MM.1S (cell line): ENCODE results near the gene RPS18.

Experiments
- DNase-seq: peaks from one replicate; pipeline ENCODE4 v3.0.0-alpha.2; 2015
- H2AFZ ChIP-seq: fragments of 300-600 bp; sonication (generic); 2 replicates; pipeline ENCODE4 v1.6.0; 2016; ENCODE audit warnings: antibody characterized with exemption, low read length
- H3F3A ChIP-seq: fragments of 300-600 bp; sonication (generic); 2 replicates; pipeline ENCODE4 v1.6.1; 2016; ENCODE audit warnings: mild to moderate bottlenecking, antibody characterized with exemption, low read length, moderate library complexity, mixed read lengths; ENCODE audit not compliant: insufficient read depth
- H3K27ac ChIP-seq: fragments of 300-600 bp; sonication (generic); 2 replicates; pipeline ENCODE4 v1.5.1; 2016; ENCODE audit warnings: mild to moderate bottlenecking, low read length
- H3K27me3 ChIP-seq: fragments of 300-600 bp; sonication (generic); replicated peaks from 2 replicates; pipeline ENCODE4 v1.6.0; 2016; ENCODE audit warnings: low read length; ENCODE audit not compliant: insufficient read depth
- H3K36me3 ChIP-seq: fragments of 300-600 bp; sonication (generic); replicated peaks from 2 replicates; pipeline ENCODE4 v1.6.1; 2016; ENCODE audit warnings: mild to moderate bottlenecking, low read length, mixed read lengths; ENCODE audit not compliant: insufficient read depth
- H3K4me1 ChIP-seq: fragments of 300-600 bp; sonication (generic); 2 replicates; pipeline ENCODE4 v1.6.1; 2016; ENCODE audit warnings: low read length, mixed read lengths
- H3K4me2 ChIP-seq: fragments of 300-600 bp; sonication (generic); 2 replicates; pipeline ENCODE4 v1.6.0; 2016; ENCODE audit warnings: low read depth, low read length
- H3K4me3 ChIP-seq: fragments of 300-600 bp; sonication (generic); 2 replicates; pipeline ENCODE4 v1.5.1; 2016; ENCODE audit warnings: low read length, mixed read lengths
- H3K79me2 ChIP-seq: fragments of 300-600 bp; sonication (generic); 2 replicates; pipeline ENCODE4 v1.6.1; 2016; ENCODE audit warnings: mixed run types, low read length, mixed read lengths
- H3K9ac ChIP-seq: fragments of 300-600 bp; sonication (generic); 2 replicates; pipeline ENCODE4 v1.6.1; 2016; ENCODE audit warnings: low read length, mixed read lengths
- H3K9me2 ChIP-seq: fragments of 300-600 bp; sonication (generic); replicated peaks from 2 replicates; pipeline ENCODE4 v1.6.1; 2016; ENCODE audit warnings: mild to moderate bottlenecking, low read length, mixed read lengths; ENCODE audit not compliant: insufficient read depth
- H3K9me3 ChIP-seq: fragments of 300-600 bp; sonication (generic); replicated peaks from 2 replicates; pipeline ENCODE4 v1.6.1; 2016; ENCODE audit warnings: mild to moderate bottlenecking, low read length, mixed read lengths; ENCODE audit not compliant: insufficient read depth
- H4K20me1 ChIP-seq: fragments of 300-600 bp; sonication (generic); 2 replicates; pipeline ENCODE4 v1.6.1; 2016; ENCODE audit warnings: mild to moderate bottlenecking, low read length, moderate library complexity, mixed read lengths; ENCODE audit not compliant: insufficient read depth
- EZH2 ChIP-seq: fragments of 300-600 bp; sonication (generic); optimal IDR thresholded peaks from 2 replicates; pipeline ENCODE3; 2017; ENCODE audit warnings: low read depth, mild to moderate bottlenecking, antibody characterized with exemption, low read length, mixed read lengths
- EZH2phosphoT487 ChIP-seq: fragments of 300-600 bp; sonication (generic); IDR thresholded peaks from 2 replicates; pipeline ENCODE4 v1.6.1; 2018; ENCODE audit warnings: antibody characterized with exemption, low read length
- TF ChIP-seq, protein P1 (sequence below): fragments of 300-600 bp; sonication (generic); IDR thresholded peaks from 2 replicates; pipeline ENCODE4 v1.5.1; 2016; ENCODE audit warnings: antibody characterized with exemption, low read length, mixed read lengths

The RPS18 gene

DNA sequence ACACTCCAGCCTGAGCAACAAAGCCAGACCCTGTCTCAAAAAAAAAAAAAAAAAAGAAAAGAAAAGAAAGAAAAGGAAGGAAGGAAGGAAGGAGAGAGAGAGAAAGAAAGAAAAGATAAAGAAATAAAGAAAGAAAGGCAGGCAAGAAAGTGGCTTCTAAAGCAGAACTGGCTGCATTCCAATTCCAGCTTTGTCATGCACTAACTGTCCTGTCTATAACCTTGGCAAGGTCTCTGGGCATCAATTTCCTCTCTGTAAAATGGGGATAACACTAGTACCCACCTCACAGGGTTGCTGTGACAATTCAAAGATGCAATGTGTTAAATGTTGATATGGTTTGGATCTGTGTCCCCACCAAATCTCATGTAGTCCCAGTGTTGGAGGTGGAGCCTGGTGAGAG, 35.5 kb upstream of the RPS18 start:
- Histone ChIP-seq H3K36me3 (no peaks in the 10 kb centered on the region), H3K4me3 (no peak overlapping the region), H3K27ac (no peak overlapping the region), H3K4me1 (no peaks in the 10 kb centered on the region), H3F3A (no peaks in the 10 kb centered on the region), H4K20me1 (no peaks in the 10 kb centered on the region), H3K27me3 (0 out of 2 replicates have a peak, but pooled peaks cover 11% of the 10 kb centered on the region), H2AFZ (no peak overlapping the region), H3K9me2 (no peaks in the 10 kb centered on the region), H3K4me2 (no peak overlapping the region), H3K79me2 (no peaks in the 10 kb centered on the region), H3K9me3 (no peaks in the 10 kb centered on the region), H3K9ac (no peak overlapping the region)
- TF ChIP-seq, protein P1, sequence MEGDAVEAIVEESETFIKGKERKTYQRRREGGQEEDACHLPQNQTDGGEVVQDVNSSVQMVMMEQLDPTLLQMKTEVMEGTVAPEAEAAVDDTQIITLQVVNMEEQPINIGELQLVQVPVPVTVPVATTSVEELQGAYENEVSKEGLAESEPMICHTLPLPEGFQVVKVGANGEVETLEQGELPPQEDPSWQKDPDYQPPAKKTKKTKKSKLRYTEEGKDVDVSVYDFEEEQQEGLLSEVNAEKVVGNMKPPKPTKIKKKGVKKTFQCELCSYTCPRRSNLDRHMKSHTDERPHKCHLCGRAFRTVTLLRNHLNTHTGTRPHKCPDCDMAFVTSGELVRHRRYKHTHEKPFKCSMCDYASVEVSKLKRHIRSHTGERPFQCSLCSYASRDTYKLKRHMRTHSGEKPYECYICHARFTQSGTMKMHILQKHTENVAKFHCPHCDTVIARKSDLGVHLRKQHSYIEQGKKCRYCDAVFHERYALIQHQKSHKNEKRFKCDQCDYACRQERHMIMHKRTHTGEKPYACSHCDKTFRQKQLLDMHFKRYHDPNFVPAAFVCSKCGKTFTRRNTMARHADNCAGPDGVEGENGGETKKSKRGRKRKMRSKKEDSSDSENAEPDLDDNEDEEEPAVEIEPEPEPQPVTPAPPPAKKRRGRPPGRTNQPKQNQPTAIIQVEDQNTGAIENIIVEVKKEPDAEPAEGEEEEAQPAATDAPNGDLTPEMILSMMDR: no peak
- TF ChIP-seq EZH2 (no peak), EZH2phosphoT487 (no peak)
- DNase-seq: no peak

DNA sequence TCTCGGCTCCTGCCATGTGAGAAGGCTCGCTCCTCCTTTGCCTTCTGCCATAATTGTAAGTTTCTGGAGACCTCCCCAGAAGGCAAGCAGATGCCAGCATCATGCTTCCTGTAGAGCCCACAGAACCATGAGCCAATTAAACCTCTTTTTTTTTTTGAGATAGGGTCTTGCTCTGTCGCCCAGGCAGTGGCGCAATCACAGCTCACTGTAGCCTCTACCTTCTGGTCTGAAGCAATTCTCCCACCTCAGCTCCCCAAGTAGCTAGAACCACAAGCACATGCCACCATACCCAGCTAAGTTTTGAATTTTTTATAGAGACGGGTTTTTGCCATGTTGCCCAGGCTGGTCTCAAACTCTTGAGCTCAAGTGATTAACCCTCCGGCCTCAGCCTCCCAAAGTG, 35.0 kb upstream of the RPS18 start:
- no peaks in the 10 kb centered on the region for H4K20me1 ChIP-seq
- 0 out of 2 replicates have a peak, but pooled peaks cover 13% of the 10 kb centered on the region for H3K27me3 ChIP-seq
- H3K4me3 ChIP-seq: no peak overlapping the region
- DNase-seq: no peak
- H3K9me3 ChIP-seq: no peaks in the 10 kb centered on the region
- H3K27ac ChIP-seq: no peak overlapping the region
- no peaks in the 10 kb centered on the region for H3K9me2 ChIP-seq
- no peak overlapping the region for H2AFZ ChIP-seq
- no peaks in the 10 kb centered on the region for H3K4me1 ChIP-seq
- TF ChIP-seq EZH2phosphoT487 (no peak), EZH2 (no peak)
- no peak overlapping the region for H3K9ac ChIP-seq
- no peaks in the 10 kb centered on the region for H3K79me2 ChIP-seq
- H3K36me3 ChIP-seq: no peaks in the 10 kb centered on the region
- no peak overlapping the region for H3K4me2 ChIP-seq
- no peaks in the 10 kb centered on the region for H3F3A ChIP-seq

DNA sequence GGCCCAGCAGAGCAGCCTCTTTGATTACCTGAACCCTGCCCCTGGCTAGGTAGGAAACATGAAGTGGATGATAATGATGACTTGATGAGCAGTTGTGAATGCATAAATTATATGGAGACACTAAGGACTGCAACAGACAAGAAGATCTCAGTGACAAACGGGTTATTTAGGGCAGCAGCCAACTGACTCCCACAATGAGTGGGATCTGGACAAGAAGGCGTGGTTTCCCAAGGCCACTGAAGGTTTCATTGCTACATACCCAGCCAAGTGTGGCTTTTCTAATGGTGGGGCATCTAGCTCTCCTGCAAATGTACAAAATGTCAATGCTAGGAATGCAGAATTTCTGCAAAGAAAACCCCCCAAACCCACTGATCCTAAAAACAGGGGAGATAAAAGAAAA, 34.1 kb upstream of the RPS18 start:
- H3K79me2 ChIP-seq: no peaks in the 10 kb centered on the region
- no peak for TF ChIP-seq EZH2phosphoT487
- no peak for TF ChIP-seq EZH2
- TF ChIP-seq, protein P1: no peak
- no peak overlapping the region for H3K9ac ChIP-seq
- H3K27ac ChIP-seq: no peak overlapping the region
- H3K9me3 ChIP-seq: no peaks in the 10 kb centered on the region
- H3K36me3 ChIP-seq: no peaks in the 10 kb centered on the region
- peaks cover 15% of the 10 kb centered on the region; the same call in 1 of the 2 replicates for H3K27me3 ChIP-seq
- no peak overlapping the region for H3K4me3 ChIP-seq
- no peaks in the 10 kb centered on the region for H4K20me1 ChIP-seq
- no peak for DNase-seq
- no peaks in the 10 kb centered on the region for H3K4me1 ChIP-seq
- no peak overlapping the region for H2AFZ ChIP-seq
- H3K4me2 ChIP-seq: no peak overlapping the region
- H3F3A ChIP-seq: no peaks in the 10 kb centered on the region
- H3K9me2 ChIP-seq: no peaks in the 10 kb centered on the region

DNA sequence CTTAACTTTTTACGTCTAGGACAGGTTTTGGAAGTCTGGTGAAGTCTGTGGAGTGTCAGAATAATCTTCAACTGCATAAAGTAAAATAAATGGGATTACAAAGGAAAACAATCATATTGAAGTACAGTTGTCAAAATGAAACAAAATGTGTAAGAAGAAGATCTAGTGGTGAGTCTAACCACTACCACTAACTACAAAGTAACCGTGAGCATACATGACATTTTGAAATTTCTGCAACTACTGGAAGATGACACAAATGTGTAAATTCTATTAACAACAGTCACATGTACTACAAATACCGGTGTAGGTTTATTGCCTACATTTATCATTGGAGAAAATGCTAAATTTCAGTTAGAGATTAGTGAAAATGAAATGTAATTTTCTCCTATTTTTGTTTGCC, 29.9 kb upstream of the RPS18 start:
- H3F3A ChIP-seq: no peaks in the 10 kb centered on the region
- no peaks in the 10 kb centered on the region for H3K79me2 ChIP-seq
- peaks cover 20% of the 10 kb centered on the region; the same call in 1 of the 2 replicates for H3K27me3 ChIP-seq
- H3K27ac ChIP-seq: no peak overlapping the region
- H3K36me3 ChIP-seq: no peaks in the 10 kb centered on the region
- no peak overlapping the region for H3K4me2 ChIP-seq
- no peaks in the 10 kb centered on the region for H4K20me1 ChIP-seq
- no peaks in the 10 kb centered on the region for H3K9me3 ChIP-seq
- H2AFZ ChIP-seq: no peak overlapping the region
- no peak overlapping the region for H3K9ac ChIP-seq
- no peak for DNase-seq
- no peaks in the 10 kb centered on the region for H3K4me1 ChIP-seq
- no peak for TF ChIP-seq EZH2
- TF ChIP-seq EZH2phosphoT487: no peak
- TF ChIP-seq, protein P1: no peak
- no peaks in the 10 kb centered on the region for H3K9me2 ChIP-seq
- H3K4me3 ChIP-seq: no peak overlapping the region
